ENCODE measurements around the gene ADAMTS8. TPM values are rescaled to one million over a fixed set of nuclear protein-coding genes. Genes with fewer than 3 reads are reported as not detected.

Gene ADAMTS8
- total and polyA plus RNA-seq, 10 of the 15 experiments (the other 5 are each of a cell fraction or from before 2014, with no cell fraction given) = not detected

DNA sequence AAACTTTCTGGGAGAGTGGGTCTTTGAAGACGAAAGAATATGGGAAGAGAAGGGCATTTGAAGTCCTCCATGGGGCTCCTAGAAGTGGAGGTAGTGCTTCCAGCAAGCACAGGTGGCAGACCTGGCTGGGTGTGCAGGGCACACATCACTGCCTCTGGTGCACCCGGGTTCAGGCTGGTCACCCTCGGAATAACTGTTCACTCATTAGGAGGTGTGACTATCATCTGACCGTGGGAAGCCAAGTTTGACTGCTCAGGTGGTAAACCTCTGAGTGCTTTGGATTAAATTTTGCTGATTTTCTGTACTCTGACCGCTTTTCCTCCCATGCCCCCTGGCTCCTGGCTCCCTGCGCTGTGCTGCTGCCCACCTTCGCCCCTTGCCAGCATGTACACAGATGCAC is 31.1 kb upstream of the ADAMTS8 start:
- TF ChIP-seq NFIC (IDR thresholded peaks at IDR 0.05; ENCODE audit: low read depth, low read length) (no peak), HDGF (IDR thresholded peaks at IDR 0.05) (no peak), GABPA (IDR thresholded peaks at IDR 0.05; ENCODE audit: low read depth) (no peak), NBN (IDR thresholded peaks at IDR 0.05) (no peak)

DNA sequence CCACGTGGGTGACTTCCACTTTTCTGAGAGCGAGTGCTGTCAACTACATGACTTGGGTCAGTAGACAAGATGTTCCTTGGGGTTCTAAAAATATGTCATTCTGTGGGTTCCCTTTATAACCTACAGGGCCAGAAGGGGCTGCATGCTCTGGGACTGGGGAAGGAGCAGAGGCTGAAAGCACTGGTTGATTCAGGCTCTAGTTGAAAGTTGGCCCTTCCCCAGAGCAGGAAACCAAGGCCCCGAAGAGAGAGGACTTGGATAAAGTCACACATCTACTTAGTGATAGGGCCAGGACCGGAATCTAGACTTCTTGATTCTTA is 30.0 kb upstream of the ADAMTS8 start:
- Histone ChIP-seq H3K9ac (ENCODE audit: control insufficient read depth, insufficient read depth, low read length) (no peak overlapping the region), H3K79me2 (ENCODE audit: control insufficient read depth, insufficient read depth, low read length) (no peaks in the 10 kb centered on the region), H3K4me3 (no peak overlapping the region), H2AFZ (ENCODE audit: control insufficient read depth, low read depth, low read length) (no peak overlapping the region), H3K4me1 (ENCODE audit: control insufficient read depth, insufficient read depth, low read length) (no peaks in the 10 kb centered on the region), H4K20me1 (ENCODE audit: control insufficient read depth, insufficient read depth) (no peaks in the 10 kb centered on the region), H3K4me2 (ENCODE audit: control insufficient read depth, insufficient read depth) (no peak overlapping the region), H3K36me3 (ENCODE audit: control insufficient read depth in 2 of 2, insufficient read depth in 2 of 2, low read length in 1 of 2) (no peaks in the 10 kb centered on the region), H3K27me3 (replicated peaks in 1 of 2; ENCODE audit: control insufficient read depth in 2 of 2, insufficient read depth in 2 of 2, low read length in 1 of 2) (peaks cover 4% of the 10 kb centered on the region in 2 experiments; a peak in 3 of 4 replicates), H3K9me3 (replicated peaks; ENCODE audit: control insufficient read depth, insufficient read depth, low read length) (no peaks in the 10 kb centered on the region), H3K27ac (ENCODE audit: control insufficient read depth, insufficient read depth) (no peak overlapping the region)
- 13% methylated on average over 4 of the region's 4 CpGs for WGBS (ENCODE audit: insufficient coverage, insufficient replicate concordance, low lambda C conversion rate, missing lambda C conversion rate)
- ChIA-PET POLR2A (no interaction called here), RAD21 (ENCODE audit: unreplicated experiment) (no interaction called here), SMC1A (ENCODE audit: uncharacterized antibody, unreplicated experiment) (no interaction called here), CTCF (no interaction called here)
- BruUV-seq (replicated peaks) = no TSS peak
- no peak for DNase-seq (ENCODE audit: low read depth, low spot score)
- intact Hi-C loops (cut with micrococcal nuclease; ENCODE audit: unreplicated experiment) (no loop called here), in situ Hi-C loops (cut with MboI) (no loop called here)
- no peak for FAIRE-seq
- ATAC-seq = no peak
- TF ChIP-seq NFXL1 (IDR thresholded peaks at IDR 0.05; ENCODE audit: borderline replicate concordance) = no peak
- TF ChIP-seq, protein P1, sequence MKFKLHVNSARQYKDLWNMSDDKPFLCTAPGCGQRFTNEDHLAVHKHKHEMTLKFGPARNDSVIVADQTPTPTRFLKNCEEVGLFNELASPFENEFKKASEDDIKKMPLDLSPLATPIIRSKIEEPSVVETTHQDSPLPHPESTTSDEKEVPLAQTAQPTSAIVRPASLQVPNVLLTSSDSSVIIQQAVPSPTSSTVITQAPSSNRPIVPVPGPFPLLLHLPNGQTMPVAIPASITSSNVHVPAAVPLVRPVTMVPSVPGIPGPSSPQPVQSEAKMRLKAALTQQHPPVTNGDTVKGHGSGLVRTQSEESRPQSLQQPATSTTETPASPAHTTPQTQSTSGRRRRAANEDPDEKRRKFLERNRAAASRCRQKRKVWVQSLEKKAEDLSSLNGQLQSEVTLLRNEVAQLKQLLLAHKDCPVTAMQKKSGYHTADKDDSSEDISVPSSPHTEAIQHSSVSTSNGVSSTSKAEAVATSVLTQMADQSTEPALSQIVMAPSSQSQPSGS (IDR thresholded peaks at IDR 0.05; ENCODE audit: low read length) = no peak
- no peak for TF ChIP-seq CBFB (IDR thresholded peaks at IDR 0.05; ENCODE audit: low read depth)
- TF ChIP-seq, protein P2, sequence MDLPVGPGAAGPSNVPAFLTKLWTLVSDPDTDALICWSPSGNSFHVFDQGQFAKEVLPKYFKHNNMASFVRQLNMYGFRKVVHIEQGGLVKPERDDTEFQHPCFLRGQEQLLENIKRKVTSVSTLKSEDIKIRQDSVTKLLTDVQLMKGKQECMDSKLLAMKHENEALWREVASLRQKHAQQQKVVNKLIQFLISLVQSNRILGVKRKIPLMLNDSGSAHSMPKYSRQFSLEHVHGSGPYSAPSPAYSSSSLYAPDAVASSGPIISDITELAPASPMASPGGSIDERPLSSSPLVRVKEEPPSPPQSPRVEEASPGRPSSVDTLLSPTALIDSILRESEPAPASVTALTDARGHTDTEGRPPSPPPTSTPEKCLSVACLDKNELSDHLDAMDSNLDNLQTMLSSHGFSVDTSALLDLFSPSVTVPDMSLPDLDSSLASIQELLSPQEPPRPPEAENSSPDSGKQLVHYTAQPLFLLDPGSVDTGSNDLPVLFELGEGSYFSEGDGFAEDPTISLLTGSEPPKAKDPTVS (IDR thresholded peaks at IDR 0.05; ENCODE audit: low read depth, low read length) = no peak
- TF ChIP-seq SMAD5 (IDR thresholded peaks at IDR 0.05; ENCODE audit: low read depth) = no peak
- no peak for TF ChIP-seq TCF3 (IDR thresholded peaks at IDR 0.05; ENCODE audit: borderline replicate concordance, insufficient read depth, low read depth, low read length)
- TF ChIP-seq MYB (IDR thresholded peaks at IDR 0.05; ENCODE audit: borderline replicate concordance, low read depth, low read length) = no peak
- TF ChIP-seq, protein P3, sequence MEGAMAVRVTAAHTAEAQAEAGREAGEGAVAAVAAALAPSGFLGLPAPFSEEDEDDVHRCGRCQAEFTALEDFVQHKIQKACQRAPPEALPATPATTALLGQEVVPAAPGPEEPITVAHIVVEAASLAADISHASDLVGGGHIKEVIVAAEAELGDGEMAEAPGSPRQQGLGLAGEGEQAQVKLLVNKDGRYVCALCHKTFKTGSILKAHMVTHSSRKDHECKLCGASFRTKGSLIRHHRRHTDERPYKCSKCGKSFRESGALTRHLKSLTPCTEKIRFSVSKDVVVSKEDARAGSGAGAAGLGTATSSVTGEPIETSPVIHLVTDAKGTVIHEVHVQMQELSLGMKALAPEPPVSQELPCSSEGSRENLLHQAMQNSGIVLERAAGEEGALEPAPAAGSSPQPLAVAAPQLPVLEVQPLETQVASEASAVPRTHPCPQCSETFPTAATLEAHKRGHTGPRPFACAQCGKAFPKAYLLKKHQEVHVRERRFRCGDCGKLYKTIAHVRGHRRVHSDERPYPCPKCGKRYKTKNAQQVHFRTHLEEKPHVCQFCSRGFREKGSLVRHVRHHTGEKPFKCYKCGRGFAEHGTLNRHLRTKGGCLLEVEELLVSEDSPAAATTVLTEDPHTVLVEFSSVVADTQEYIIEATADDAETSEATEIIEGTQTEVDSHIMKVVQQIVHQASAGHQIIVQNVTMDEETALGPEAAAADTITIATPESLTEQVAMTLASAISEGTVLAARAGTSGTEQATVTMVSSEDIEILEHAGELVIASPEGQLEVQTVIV (IDR thresholded peaks at IDR 0.05; ENCODE audit: borderline replicate concordance, partially characterized antibody) = no peak
- TF ChIP-seq NR2C2 (IDR thresholded peaks at IDR 0.05; ENCODE audit: borderline replicate concordance, control insufficient read depth, insufficient read length, low read depth) = no peak
- TF ChIP-seq HDAC2 (IDR thresholded peaks at IDR 0.05) = no peak
- TF ChIP-seq BMI1 (IDR thresholded peaks at IDR 0.05; ENCODE audit: borderline replicate concordance) = no peak
- TF ChIP-seq PAX8 (IDR thresholded peaks at IDR 0.05) = no peak

More for the DNA sequence above, 31.1 kb upstream of the ADAMTS8 start:
- Histone ChIP-seq H4K20me1 (ENCODE audit: control insufficient read depth, insufficient read depth) (no peaks in the 10 kb centered on the region), H3K27ac (ENCODE audit: control insufficient read depth, insufficient read depth) (no peak overlapping the region), H3K4me3 (no peak overlapping the region), H2AFZ (ENCODE audit: control insufficient read depth, low read depth, low read length) (no peak overlapping the region), H3K79me2 (ENCODE audit: control insufficient read depth, insufficient read depth, low read length) (no peaks in the 10 kb centered on the region), H3K27me3 (replicated peaks in 1 of 2; ENCODE audit: control insufficient read depth in 2 of 2, insufficient read depth in 2 of 2, low read length in 1 of 2) (peaks cover 4% of the 10 kb centered on the region in 2 experiments; a peak in 3 of 4 replicates), H3K9ac (ENCODE audit: control insufficient read depth, insufficient read depth, low read length) (no peak overlapping the region), H3K4me2 (ENCODE audit: control insufficient read depth, insufficient read depth) (no peak overlapping the region), H3K36me3 (ENCODE audit: control insufficient read depth in 2 of 2, insufficient read depth in 2 of 2, low read length in 1 of 2) (no peaks in the 10 kb centered on the region), H3K4me1 (ENCODE audit: control insufficient read depth, insufficient read depth, low read length) (no peaks in the 10 kb centered on the region), H3K9me3 (replicated peaks; ENCODE audit: control insufficient read depth, insufficient read depth, low read length) (no peaks in the 10 kb centered on the region)
- WGBS (ENCODE audit: insufficient coverage, insufficient replicate concordance, low lambda C conversion rate, missing lambda C conversion rate) = 23% methylated on average over 7 of the region's 7 CpGs
- ChIA-PET CTCF (no interaction called here), RAD21 (ENCODE audit: unreplicated experiment) (no interaction called here), POLR2A (no interaction called here), SMC1A (ENCODE audit: uncharacterized antibody, unreplicated experiment) (no interaction called here)
- FAIRE-seq (no peak), DNase-seq (ENCODE audit: low read depth, low spot score) (no peak), ATAC-seq (no peak)
- intact Hi-C loops (cut with micrococcal nuclease; ENCODE audit: unreplicated experiment) = no loop called here
- BruUV-seq (replicated peaks) = no TSS peak
- in situ Hi-C loops (cut with MboI) = no loop called here
